Measurements from ENCODE around the gene GPSM3.

Gene GPSM3

GRCh38 chr6:32154514-32155161 is 37.8 kb downstream of the GPSM3 start:
- peak overlapping the region; percentile 92 for H3K4me3 ChIP-seq (ENCODE audit: control insufficient read depth, low read depth, low read length)
- peak; percentile 33 for TF ChIP-seq CTCF (conservative IDR thresholded peaks at IDR 0.05; ENCODE audit: control insufficient read depth, insufficient read depth, low read depth, low read length)
- peak; percentile 56 for DNase-seq (ENCODE audit: low read depth)

- DNase-seq (ENCODE audit: low read depth) = peak; percentile 93
- no peak for TF ChIP-seq CTCF (conservative IDR thresholded peaks at IDR 0.05; ENCODE audit: control insufficient read depth, insufficient read depth, low read depth, low read length)
- H3K4me3 ChIP-seq (ENCODE audit: control insufficient read depth, low read depth, low read length) = peak within 1 kb of the TSS; percentile 92
Observed at GRCh38 chr6:32153564-32154513, 38.6 kb downstream of the GPSM3 start, which contains the start of gene PPT2. Gene PPT2, plus strand, starts transcription at chr6:32154141. Its CDS starts 454 bp downstream, at chr6:32154595.

- H3K4me3 ChIP-seq (ENCODE audit: control insufficient read depth, low read depth, low read length) = peak overlapping the region; percentile 92
- peak; percentile 46 for DNase-seq (ENCODE audit: low read depth)
- TF ChIP-seq CTCF (conservative IDR thresholded peaks at IDR 0.05; ENCODE audit: control insufficient read depth, insufficient read depth, low read depth, low read length) = no peak
Observed at GRCh38 chr6:32152769-32153563, 39.5 kb downstream of the GPSM3 start.

- DNase-seq (ENCODE audit: low read depth) = no peak
- no peak for TF ChIP-seq CTCF (conservative IDR thresholded peaks at IDR 0.05; ENCODE audit: control insufficient read depth, insufficient read depth, low read depth, low read length)
- peak within 1 kb of the TSS; percentile 92 for H3K4me3 ChIP-seq (ENCODE audit: control insufficient read depth, low read depth, low read length)
Observed at GRCh38 chr6:32151863-32152768, 40.3 kb downstream of the GPSM3 start, which contains the start of gene PRRT1. Gene PRRT1, minus strand, starts transcription at chr6:32151939. Its CDS starts 112 bp downstream, at chr6:32151827.

- H3K4me3 ChIP-seq (ENCODE audit: control insufficient read depth, low read depth, low read length) = peak overlapping the region; percentile 46
- no peak for DNase-seq (ENCODE audit: low read depth)
- no peak for TF ChIP-seq CTCF (conservative IDR thresholded peaks at IDR 0.05; ENCODE audit: control insufficient read depth, insufficient read depth, low read depth, low read length)
Observed at GRCh38 chr6:32151181-32151862, 41.1 kb downstream of the GPSM3 start.
